Neural cell (in vitro differentiated cells): ENCODE results near the gene SH3GL3. TPM values are rescaled to one million over a fixed set of nuclear protein-coding genes. Genes with fewer than 3 reads are reported as not detected.

Source experiments
- H2AFZ ChIP-seq: fragments of 200-600, 300-800 bp; sonication (generic), shearing (Covaris generic); 2 replicates; pipeline ENCODE4 v1.6.0; 2014; ENCODE audit warnings: low read depth, mild to moderate bottlenecking, antibody characterized with exemption, low read length, moderate library complexity
- H3F3A ChIP-seq: fragments of 200-600 bp; shearing (Covaris generic); 2 replicates; pipeline ENCODE4 v1.6.1; 2016; ENCODE audit warnings: mild to moderate bottlenecking, moderate library complexity, mixed read lengths, antibody characterized with exemption, low read length; ENCODE audit not compliant: insufficient read depth, poor library complexity, severe bottlenecking
- H3K27ac ChIP-seq: fragments of 200-600, 300-800 bp; sonication (generic), shearing (Covaris generic); 2 replicates; pipeline ENCODE4 v1.5.1; 2014; ENCODE audit warnings: mild to moderate bottlenecking, low read length, moderate library complexity
- H3K27me3 ChIP-seq: fragments of 300-800, 200-600 bp; sonication (generic), shearing (Covaris generic); 2 replicates; pipeline ENCODE4 v1.6.0; 2014; ENCODE audit warnings: mild to moderate bottlenecking, low read depth, low read length, moderate library complexity; ENCODE audit not compliant: insufficient read depth
- H3K36me3 ChIP-seq: fragments of 300-800, 200-600 bp; sonication (generic), shearing (Covaris generic); 2 replicates; pipeline ENCODE4 v1.5.1; 2014; ENCODE audit warnings: mild to moderate bottlenecking, antibody characterized with exemption, low read length, moderate library complexity; ENCODE audit not compliant: insufficient read depth
- H3K4me2 ChIP-seq: fragments of 300-800, 200-600 bp; sonication (generic), shearing (Covaris generic); 2 replicates; pipeline ENCODE4 v1.6.0; 2014; ENCODE audit warnings: mild to moderate bottlenecking, low read length
- H3K4me3 ChIP-seq: fragments of 300-800, 200-600 bp; sonication (generic), shearing (Covaris generic); 2 replicates; pipeline ENCODE4 v1.5.1; 2014; ENCODE audit warnings: mild to moderate bottlenecking, low read length, moderate library complexity
- H3K79me2 ChIP-seq: fragments of 200-600 bp; shearing (Covaris generic); replicated peaks from 2 replicates; pipeline ENCODE4 v1.6.0; 2014; ENCODE audit warnings: mild to moderate bottlenecking, low read length, moderate library complexity; ENCODE audit not compliant: insufficient read depth
- H3K9ac ChIP-seq: fragments of 300-800, 200-600 bp; sonication (generic), shearing (Covaris generic); 2 replicates; pipeline ENCODE4 v1.6.1; 2016; ENCODE audit warnings: mild to moderate bottlenecking, low read length, mixed read lengths
- H3K9me2 ChIP-seq: fragments of 200-600 bp; shearing (Covaris generic); 2 replicates; pipeline ENCODE4 v1.6.1; 2016; ENCODE audit warnings: mild to moderate bottlenecking, low read length, mixed read lengths; ENCODE audit not compliant: insufficient read depth
- H3K9me3 ChIP-seq: fragments of 200-600, 300-800 bp; sonication (generic), shearing (Covaris generic); 2 replicates; pipeline ENCODE4 v1.6.1; 2016; ENCODE audit warnings: mild to moderate bottlenecking, mixed run types, low read length, moderate library complexity, mixed read lengths
- H4K20me1 ChIP-seq: fragments of 200-600 bp; shearing (Covaris generic); 2 replicates; pipeline ENCODE4 v1.6.1; 2016; ENCODE audit warnings: mild to moderate bottlenecking, mixed run types; ENCODE audit not compliant: insufficient read depth
- EP300 ChIP-seq: fragments of 450-650 bp; conservative IDR thresholded peaks from 2 replicates; pipeline ENCODE4 v1.6.1; 2014; ENCODE audit warnings: antibody characterized with exemption, mild to moderate bottlenecking, moderate library complexity; ENCODE audit not compliant: poor library complexity, severe bottlenecking
- EZH2 ChIP-seq: fragments of 200-600, 300-800 bp; shearing (Covaris generic), sonication (generic); IDR thresholded peaks from 2 replicates; pipeline ENCODE4 v1.6.1; 2014; ENCODE audit warnings: antibody characterized with exemption, low read length, borderline replicate concordance, mild to moderate bottlenecking; ENCODE audit not compliant: insufficient read depth, poor library complexity, severe bottlenecking
- MXI1 ChIP-seq: fragments of 450-650 bp; conservative IDR thresholded peaks from 2 replicates; pipeline ENCODE4 v1.6.1; 2014; ENCODE audit warnings: antibody characterized with exemption, mild to moderate bottlenecking; ENCODE audit not compliant: poor library complexity, severe bottlenecking
- POLR2AphosphoS5 ChIP-seq: IDR thresholded peaks from 2 replicates; pipeline ENCODE4 v1.6.1; 2012
- RAD21 ChIP-seq: fragments of 450-650 bp; conservative IDR thresholded peaks from 2 replicates; pipeline ENCODE4 v1.6.1; 2014; ENCODE audit warnings: antibody characterized with exemption, mild to moderate bottlenecking, moderate library complexity
- REST ChIP-seq: IDR thresholded peaks from 2 replicates; pipeline ENCODE4 v1.6.1; 2012; ENCODE audit warnings: borderline replicate concordance
- SMC3 ChIP-seq: fragments of 450-650 bp; conservative IDR thresholded peaks from 2 replicates; pipeline ENCODE4 v1.6.1; 2014; ENCODE audit warnings: antibody characterized with exemption, mild to moderate bottlenecking, moderate library complexity; ENCODE audit not compliant: poor library complexity
- TAF1 ChIP-seq: IDR thresholded peaks from 2 replicates; pipeline ENCODE4 v1.6.1; 2012; ENCODE audit warnings: low read depth
- polyA plus RNA-seq: library from polyadenylated mRNA; depleted of rRNA; stranded (reverse); fragments of >200 nt; gene quantifications from 2 replicates; pipeline ENCODE4 v1.2.3, GENCODE V29; 2014
- TF ChIP-seq, protein P1 (sequence below): fragments of 450-650 bp; IDR thresholded peaks from 2 replicates; pipeline ENCODE4 v1.5.1; 2014; ENCODE audit warnings: antibody characterized with exemption, mild to moderate bottlenecking, moderate library complexity; ENCODE audit not compliant: poor library complexity, severe bottlenecking

The SH3GL3 gene
- polyA plus RNA-seq, 1 donor from 2014 or later, result 104 TPM

GRCh38 chr15:83565138-83565537 lies 118.0 kb downstream of the SH3GL3 start:
- no peaks in the 10 kb centered on the region for H3K36me3 ChIP-seq
- H3F3A ChIP-seq, result no peaks in the 10 kb centered on the region
- no peak overlapping the region for H3K4me2 ChIP-seq
- H2AFZ ChIP-seq, result no peak overlapping the region
- no peak overlapping the region for H3K27ac ChIP-seq
- no peak overlapping the region for H3K9ac ChIP-seq
- no peaks in the 10 kb centered on the region for H3K79me2 ChIP-seq
- H3K9me3 ChIP-seq, result no peaks in the 10 kb centered on the region
- TF ChIP-seq TAF1 (no peak), SMC3 (no peak), REST (no peak), MXI1 (no peak), EZH2 (no peak), EP300 (no peak), RAD21 (no peak), POLR2AphosphoS5 (no peak)
- TF ChIP-seq, protein P1, sequence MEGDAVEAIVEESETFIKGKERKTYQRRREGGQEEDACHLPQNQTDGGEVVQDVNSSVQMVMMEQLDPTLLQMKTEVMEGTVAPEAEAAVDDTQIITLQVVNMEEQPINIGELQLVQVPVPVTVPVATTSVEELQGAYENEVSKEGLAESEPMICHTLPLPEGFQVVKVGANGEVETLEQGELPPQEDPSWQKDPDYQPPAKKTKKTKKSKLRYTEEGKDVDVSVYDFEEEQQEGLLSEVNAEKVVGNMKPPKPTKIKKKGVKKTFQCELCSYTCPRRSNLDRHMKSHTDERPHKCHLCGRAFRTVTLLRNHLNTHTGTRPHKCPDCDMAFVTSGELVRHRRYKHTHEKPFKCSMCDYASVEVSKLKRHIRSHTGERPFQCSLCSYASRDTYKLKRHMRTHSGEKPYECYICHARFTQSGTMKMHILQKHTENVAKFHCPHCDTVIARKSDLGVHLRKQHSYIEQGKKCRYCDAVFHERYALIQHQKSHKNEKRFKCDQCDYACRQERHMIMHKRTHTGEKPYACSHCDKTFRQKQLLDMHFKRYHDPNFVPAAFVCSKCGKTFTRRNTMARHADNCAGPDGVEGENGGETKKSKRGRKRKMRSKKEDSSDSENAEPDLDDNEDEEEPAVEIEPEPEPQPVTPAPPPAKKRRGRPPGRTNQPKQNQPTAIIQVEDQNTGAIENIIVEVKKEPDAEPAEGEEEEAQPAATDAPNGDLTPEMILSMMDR, result no peak
- H3K4me3 ChIP-seq, result no peak overlapping the region
- H3K27me3 ChIP-seq, result no peaks in the 10 kb centered on the region
- H3K9me2 ChIP-seq, result no peaks in the 10 kb centered on the region
- no peaks in the 10 kb centered on the region for H4K20me1 ChIP-seq

- no peak overlapping the region for H2AFZ ChIP-seq
- no peaks in the 10 kb centered on the region for H3K27me3 ChIP-seq
- H3K9me3 ChIP-seq, result no peaks in the 10 kb centered on the region
- no peak overlapping the region for H3K27ac ChIP-seq
- no peaks in the 10 kb centered on the region for H3K79me2 ChIP-seq
- no peak overlapping the region for H3K4me2 ChIP-seq
- H3K9ac ChIP-seq, result no peak overlapping the region
- TF ChIP-seq RAD21 (peak; percentile 86), REST (no peak), SMC3 (peak; percentile 80), EZH2 (no peak)
- TF ChIP-seq, protein P1, result peak; percentile 81
- no peaks in the 10 kb centered on the region for H3F3A ChIP-seq
- H3K9me2 ChIP-seq, result no peaks in the 10 kb centered on the region
- H4K20me1 ChIP-seq, result no peaks in the 10 kb centered on the region
- no peak overlapping the region for H3K4me3 ChIP-seq
- no peaks in the 10 kb centered on the region for H3K36me3 ChIP-seq
Measured at GRCh38 chr15:83565553-83566159, 118.5 kb downstream of the SH3GL3 start.
